ENCODE data around the gene ARL5C.
A peak's percentile ranks its signal among the peaks of the same experiment; 100 is the strongest.

Gene ARL5C

GRCh38 chr17:39208893-39209292 lies 42.9 kb upstream of the ARL5C start:
- no peak overlapping the region for H2AFZ ChIP-seq (ENCODE audit: low read depth, low read length, severe bottlenecking)
- peak overlapping the region; percentile 41 for H3K4me2 ChIP-seq (ENCODE audit: low read depth, low read length, poor library complexity, severe bottlenecking)
- H3K9ac ChIP-seq (ENCODE audit: low read length): peak overlapping the region; percentile 38

GRCh38 chr17:39208136-39208535 lies 42.2 kb upstream of the ARL5C start:
- H3K4me3 ChIP-seq (ENCODE audit: insufficient read depth, low read length, poor library complexity, severe bottlenecking): no peak overlapping the region
- no peaks in the 10 kb centered on the region for H3K9me2 ChIP-seq (replicated peaks; ENCODE audit: insufficient read depth, low read length)
- peaks cover 34% of the 10 kb centered on the region for H3F3A ChIP-seq (ENCODE audit: insufficient read depth)
- H3K9ac ChIP-seq (ENCODE audit: low read length): peak overlapping the region; percentile 38
- no peaks in the 10 kb centered on the region for H3K79me2 ChIP-seq (ENCODE audit: insufficient read depth, low read length)
- H3K9me3 ChIP-seq (ENCODE audit: insufficient read depth, low read length): no peaks in the 10 kb centered on the region
- TF ChIP-seq CTCF (IDR thresholded peaks at IDR 0.05; ENCODE audit: insufficient read depth, low read length, poor library complexity, severe bottlenecking) (no peak), EZH2phosphoT487 (conservative IDR thresholded peaks at IDR 0.05; ENCODE audit: low read length) (no peak)
- H3K27me3 ChIP-seq (ENCODE audit: low read length): no peaks in the 10 kb centered on the region
- H4K20me1 ChIP-seq (ENCODE audit: low read depth, low read length): no peaks in the 10 kb centered on the region
- H3K27ac ChIP-seq (ENCODE audit: low read depth, low read length): peak overlapping the region; percentile 78
- no peak overlapping the region for H2AFZ ChIP-seq (ENCODE audit: low read depth, low read length, severe bottlenecking)
- peaks cover 5% of the 10 kb centered on the region; the same call in 1 of the 2 replicates for H3K36me3 ChIP-seq (ENCODE audit: low read length)
- peak overlapping the region; percentile 41 for H3K4me2 ChIP-seq (ENCODE audit: low read depth, low read length, poor library complexity, severe bottlenecking)

More at GRCh38 chr17:39208893-39209292, 42.9 kb upstream of the ARL5C start:
- Histone ChIP-seq H3F3A (ENCODE audit: insufficient read depth) (peaks cover 28% of the 10 kb centered on the region), H3K79me2 (ENCODE audit: insufficient read depth, low read length) (no peaks in the 10 kb centered on the region), H4K20me1 (ENCODE audit: low read depth, low read length) (no peaks in the 10 kb centered on the region), H3K9me3 (ENCODE audit: insufficient read depth, low read length) (no peaks in the 10 kb centered on the region), H3K27me3 (ENCODE audit: low read length) (no peaks in the 10 kb centered on the region), H3K36me3 (ENCODE audit: low read length) (peaks cover 3% of the 10 kb centered on the region; the same call in 1 of the 2 replicates), H3K27ac (ENCODE audit: low read depth, low read length) (peak overlapping the region; percentile 78), H3K9me2 (replicated peaks; ENCODE audit: insufficient read depth, low read length) (no peaks in the 10 kb centered on the region), H3K4me3 (ENCODE audit: insufficient read depth, low read length, poor library complexity, severe bottlenecking) (no peak overlapping the region)
- TF ChIP-seq CTCF (IDR thresholded peaks at IDR 0.05; ENCODE audit: insufficient read depth, low read length, poor library complexity, severe bottlenecking) (no peak), EZH2phosphoT487 (conservative IDR thresholded peaks at IDR 0.05; ENCODE audit: low read length) (no peak)

GRCh38 chr17:39205112-39205526 lies 39.2 kb upstream of the ARL5C start:
- no peak overlapping the region for H3K4me3 ChIP-seq (ENCODE audit: insufficient read depth, low read length, poor library complexity, severe bottlenecking)
- no peaks in the 10 kb centered on the region for H3K9me2 ChIP-seq (replicated peaks; ENCODE audit: insufficient read depth, low read length)
- no peaks in the 10 kb centered on the region for H3K9me3 ChIP-seq (ENCODE audit: insufficient read depth, low read length)
- H3K27me3 ChIP-seq (ENCODE audit: low read length): no peaks in the 10 kb centered on the region
- H3K79me2 ChIP-seq (ENCODE audit: insufficient read depth, low read length): peaks cover 25% of the 10 kb centered on the region
- H3K36me3 ChIP-seq (ENCODE audit: low read length): peaks cover 28% of the 10 kb centered on the region
- no peak overlapping the region for H3K27ac ChIP-seq (ENCODE audit: low read depth, low read length)
- TF ChIP-seq EZH2phosphoT487 (conservative IDR thresholded peaks at IDR 0.05; ENCODE audit: low read length) (no peak), CTCF (IDR thresholded peaks at IDR 0.05; ENCODE audit: insufficient read depth, low read length, poor library complexity, severe bottlenecking) (no peak)
- H2AFZ ChIP-seq (ENCODE audit: low read depth, low read length, severe bottlenecking): no peak overlapping the region
- H3K4me2 ChIP-seq (ENCODE audit: low read depth, low read length, poor library complexity, severe bottlenecking): no peak overlapping the region
- peaks cover 59% of the 10 kb centered on the region for H3F3A ChIP-seq (ENCODE audit: insufficient read depth)
- H4K20me1 ChIP-seq (ENCODE audit: low read depth, low read length): peaks cover 6% of the 10 kb centered on the region; the same call in 1 of the 2 replicates
- H3K9ac ChIP-seq (ENCODE audit: low read length): no peak overlapping the region

Data from SU-DHL-6 (cell line).